Left lung (tissue), 10 donors: ENCODE data around the gene CHCHD6. TPM values are rescaled to one million over a fixed set of nuclear protein-coding genes. Genes with fewer than 3 reads are reported as not detected.
A peak's percentile ranks its signal among the peaks of the same experiment; 100 is the strongest.

Experiments used
- ATAC-seq: fragments of 200-7000 bp; cut with Tn5 transposase; one replicate; pipeline ENCODE4 v1.9.1; 2020; ENCODE audit warnings: moderate library complexity
- DNase-seq, 4 donors: peaks; one replicate each; pipeline ENCODE4 v3.0.0-alpha.2; 2013 to 2020
- H3K27ac ChIP-seq, 2 donors: fragments of 200-600 bp; sonication (generic) in 1 of 2; one replicate each; pipeline versions ENCODE4 v1.5.0 to v1.8.0; 2020 to 2021
- H3K27me3 ChIP-seq, 2 donors: fragments of 200-600 bp; sonication (generic) in 1 of 2; one replicate each; pipeline versions ENCODE4 v1.5.0 to v1.8.0; 2020 to 2021
- H3K36me3 ChIP-seq, 2 donors: fragments of 200-600 bp; sonication (generic) in 1 of 2; one replicate each; pipeline versions ENCODE4 v1.5.0 to v1.8.0; 2020 to 2021
- H3K4me1 ChIP-seq, 2 donors: fragments of 200-600 bp; one replicate each; pipeline ENCODE4 v1.8.0; 2021
- H3K4me3 ChIP-seq, 2 donors: fragments of 200-600 bp; sonication (generic) in 1 of 2; one replicate each; pipeline versions ENCODE4 v1.5.0 to v1.8.0; 2020 to 2021; ENCODE audit warnings: mild to moderate bottlenecking in 1 of 2
- H3K9me3 ChIP-seq, 2 donors: fragments of 200-600 bp; sonication (generic) in 1 of 2; one replicate each; pipeline versions ENCODE4 v1.5.0 to v1.8.0; 2020 to 2021
- CTCF ChIP-seq, 2 donors: fragments of 200-600 bp; sonication (generic) in 1 of 2; IDR thresholded peaks; one replicate each; pipeline versions ENCODE4 v1.5.0 to v1.8.0; 2021; ENCODE audit warnings: antibody characterized with exemption in 2 of 2
- intact Hi-C, 2 donors: fragments of 100-400 bp; cut with DNase I; formaldehyde crosslinking; loops; one replicate each; pipeline versions ENCODE4 v1.11.2 to v1.14.2; 2022
- polyA plus RNA-seq, 6 donors: library from polyadenylated mRNA; unstranded; fragments of 120-200 nt; gene quantifications; one replicate each; pipeline ENCODE4 v1.2.1, GENCODE V29; 2013; ENCODE audit not compliant: insufficient read length in 6 of 6
- total RNA-seq, 2 donors: library from RNA; stranded (reverse); fragmentation: NEBNext Ultra II Directional; extraction: Animal tissue kit (Norgen Biotek cat#: 25700); gene quantifications; one replicate each; pipeline ENCODE4 v1.2.1, GENCODE V29; 2021
- donor health status: DM: no; HTN: yes; CAD: no.
- donor health status: DM: no; HTN: no; CAD: no.

CHCHD6 gene
- total and polyA plus RNA-seq, 8 donors: 11.8 to 21.1 (median 18.4) TPM

- H3K27ac ChIP-seq: peak overlapping the region; percentile 72 to 83
- TF ChIP-seq CTCF (IDR thresholded peaks at IDR 0.05): peak in 1 of 2 donors; percentile 31
- H3K4me3 ChIP-seq: no peak overlapping the region
- peak; percentile 85 to 91 (median 88) for DNase-seq
- no peaks in the 10 kb centered on the region for H3K27me3 ChIP-seq
- ATAC-seq: peak; percentile 95
- peaks cover 14 to 36% of the 10 kb centered on the region in 2 donors for H3K4me1 ChIP-seq
- peaks cover 0 to 16% of the 10 kb centered on the region in 2 donors for H3K36me3 ChIP-seq
- intact Hi-C loops: no loop called here
- H3K9me3 ChIP-seq: no peaks in the 10 kb centered on the region
Observed at GRCh38 chr3:127002195-127003174, 298.4 kb downstream of the CHCHD6 start.

- no peak for TF ChIP-seq CTCF (IDR thresholded peaks at IDR 0.05)
- H3K27ac ChIP-seq: peak overlapping the region in 1 of 2 donors; percentile 72
- peaks cover 0 to 23% of the 10 kb centered on the region in 2 donors for H3K36me3 ChIP-seq
- DNase-seq (no peak), ATAC-seq (no peak)
- no peaks in the 10 kb centered on the region for H3K9me3 ChIP-seq
- no peak overlapping the region for H3K4me3 ChIP-seq
- no peaks in the 10 kb centered on the region for H3K27me3 ChIP-seq
- intact Hi-C loops: no loop called here
- H3K4me1 ChIP-seq: peaks cover 14 to 36% of the 10 kb centered on the region in 2 donors
Observed at GRCh38 chr3:127003175-127003555, 299.1 kb downstream of the CHCHD6 start.

GRCh38 chr3:127003601-127004280 is 299.7 kb downstream of the CHCHD6 start:
- intact Hi-C loops: no loop called here
- Histone ChIP-seq H3K4me1 (peaks cover 14 to 33% of the 10 kb centered on the region in 2 donors), H3K27ac (no peak overlapping the region), H3K36me3 (peaks cover 0 to 25% of the 10 kb centered on the region in 2 donors), H3K27me3 (no peaks in the 10 kb centered on the region), H3K4me3 (no peak overlapping the region), H3K9me3 (no peaks in the 10 kb centered on the region)
- TF ChIP-seq CTCF (IDR thresholded peaks at IDR 0.05): no peak
- ATAC-seq (no peak), DNase-seq (no peak)

- TF ChIP-seq CTCF (IDR thresholded peaks at IDR 0.05): no peak
Observed at GRCh38 chr3:127004641-127005397, 300.8 kb downstream of the CHCHD6 start.

More at GRCh38 chr3:127004641-127005397, 300.8 kb downstream of the CHCHD6 start:
- no peaks in the 10 kb centered on the region for H3K9me3 ChIP-seq
- peaks cover 0 to 25% of the 10 kb centered on the region in 2 donors for H3K36me3 ChIP-seq
- ATAC-seq (no peak), DNase-seq (no peak)
- H3K4me3 ChIP-seq: no peak overlapping the region
- no peaks in the 10 kb centered on the region for H3K27me3 ChIP-seq
- H3K27ac ChIP-seq: no peak overlapping the region
- H3K4me1 ChIP-seq: peaks cover 14 to 24% of the 10 kb centered on the region in 2 donors
- intact Hi-C loops: no loop called here
